ENCODE results near the gene SVEP1.

Gene SVEP1

GRCh38 chr9:110319781-110320492 is 259.6 kb downstream of the SVEP1 start:
- no peak for DNase-seq

GRCh38 chr9:110317911-110318310 is 261.6 kb downstream of the SVEP1 start:
- no peak for DNase-seq

- no peak for DNase-seq
Measured at GRCh38 chr9:110316261-110317075, 263.1 kb downstream of the SVEP1 start.
